Adipocyte (in vitro differentiated cells): ENCODE results near the gene HOTAIR.
A peak's percentile ranks its signal among the peaks of the same experiment; 100 is the strongest.

Source experiments
- DNase-seq: peaks from one replicate; pipeline ENCODE4 v3.0.0-alpha.2; 2015; ENCODE audit warnings: low read depth
- H3K27me3 ChIP-seq: replicated peaks from 2 replicates; pipeline ENCODE4 v1.7.0; 2013; ENCODE audit warnings: mild to moderate bottlenecking, low read length, moderate library complexity; ENCODE audit not compliant: control insufficient read depth, insufficient read depth
- H3K36me3 ChIP-seq: 2 replicates; pipeline ENCODE4 v1.7.0; 2013; ENCODE audit warnings: low read length, mild to moderate bottlenecking, moderate library complexity; ENCODE audit not compliant: control insufficient read depth, insufficient read depth, severe bottlenecking
- H3K4me1 ChIP-seq: 2 replicates; pipeline ENCODE4 v1.7.0; 2013; ENCODE audit warnings: mild to moderate bottlenecking, low read length, moderate library complexity; ENCODE audit not compliant: control insufficient read depth, insufficient read depth
- H3K4me3 ChIP-seq: 2 replicates; pipeline ENCODE4 v1.7.0; 2013; ENCODE audit warnings: mild to moderate bottlenecking, low read length, moderate library complexity
- H3K9ac ChIP-seq: 2 replicates; pipeline ENCODE4 v1.7.0; 2013; ENCODE audit warnings: mild to moderate bottlenecking, low read length, moderate library complexity
- H3K9me3 ChIP-seq: 2 replicates; pipeline ENCODE4 v1.7.0; 2013; ENCODE audit warnings: mild to moderate bottlenecking, low read length, moderate library complexity; ENCODE audit not compliant: control insufficient read depth

HOTAIR gene

GRCh38 chr12:54009171-54010052 lies 34.7 kb upstream of the HOTAIR start:
- peak; percentile 35 for DNase-seq
- peak overlapping the region; percentile 96 for H3K4me3 ChIP-seq
- H3K27me3 ChIP-seq, result no peaks in the 10 kb centered on the region
- peak overlapping the region; percentile 99 for H3K9ac ChIP-seq
- H3K36me3 ChIP-seq, result no peaks in the 10 kb centered on the region
- H3K9me3 ChIP-seq, result no peaks in the 10 kb centered on the region
- H3K4me1 ChIP-seq, result peaks cover 48% of the 10 kb centered on the region

GRCh38 chr12:54008260-54008552 lies 33.5 kb upstream of the HOTAIR start:
- Histone ChIP-seq H3K4me1 (peaks cover 47% of the 10 kb centered on the region), H3K27me3 (no peaks in the 10 kb centered on the region), H3K9me3 (no peaks in the 10 kb centered on the region), H3K9ac (peak overlapping the region; percentile 96), H3K4me3 (peak overlapping the region; percentile 86), H3K36me3 (no peaks in the 10 kb centered on the region)
- DNase-seq, result no peak

GRCh38 chr12:54007538-54008259 lies 32.9 kb upstream of the HOTAIR start:
- Histone ChIP-seq H3K36me3 (peaks cover 5% of the 10 kb centered on the region), H3K4me3 (peak overlapping the region; percentile 86), H3K27me3 (no peaks in the 10 kb centered on the region), H3K4me1 (peaks cover 46% of the 10 kb centered on the region), H3K9me3 (no peaks in the 10 kb centered on the region), H3K9ac (peak overlapping the region; percentile 96)
- DNase-seq, result no peak

DNA sequence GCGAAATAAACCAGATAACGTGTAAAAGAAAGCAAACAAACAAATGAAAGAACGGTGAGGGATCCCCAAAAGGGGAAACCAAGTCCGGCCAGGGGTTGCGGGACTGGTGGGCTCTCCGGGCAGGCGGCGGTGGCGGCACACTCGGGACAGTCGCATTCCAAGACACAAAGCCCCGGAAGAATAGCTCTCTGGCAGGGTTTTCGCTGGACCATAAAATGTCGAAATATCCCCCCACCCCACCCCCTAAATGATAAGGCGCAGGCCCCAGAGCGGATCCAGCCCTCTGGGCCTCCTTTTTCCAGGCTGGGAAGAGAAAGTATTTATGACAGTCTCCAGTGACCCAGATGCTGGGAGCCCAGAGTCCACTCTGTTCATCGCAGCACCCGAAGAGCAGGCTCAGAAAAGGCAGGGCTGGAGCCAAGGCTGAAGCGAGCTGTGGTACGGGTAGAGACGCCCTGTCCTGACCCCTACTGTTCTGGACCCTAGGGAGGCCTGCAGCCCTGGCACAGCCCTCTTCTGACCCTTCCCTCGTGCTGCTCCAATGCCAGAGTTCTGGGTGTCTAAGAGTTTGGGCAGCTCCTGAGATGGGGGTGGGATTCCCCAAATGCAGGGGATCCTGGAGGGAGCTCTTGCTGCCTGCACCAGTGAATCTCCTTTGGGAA lies 31.9 kb upstream of the HOTAIR start:
- Histone ChIP-seq H3K9me3 (no peaks in the 10 kb centered on the region), H3K27me3 (no peaks in the 10 kb centered on the region), H3K36me3 (peaks cover 6% of the 10 kb centered on the region), H3K4me3 (peak overlapping the region; percentile 86), H3K9ac (peak overlapping the region; percentile 96), H3K4me1 (peaks cover 48% of the 10 kb centered on the region)
- no peak for DNase-seq

- Histone ChIP-seq H3K36me3 (peaks cover 6% of the 10 kb centered on the region), H3K4me3 (peak overlapping the region; percentile 86), H3K9ac (peak overlapping the region; percentile 96), H3K9me3 (no peaks in the 10 kb centered on the region), H3K4me1 (peaks cover 51% of the 10 kb centered on the region), H3K27me3 (no peaks in the 10 kb centered on the region)
- peak; percentile 96 for DNase-seq
Measured at GRCh38 chr12:54005853-54006558, 31.3 kb upstream of the HOTAIR start.

GRCh38 chr12:54005531-54005852 lies 30.7 kb upstream of the HOTAIR start:
- Histone ChIP-seq H3K4me1 (peaks cover 53% of the 10 kb centered on the region), H3K9me3 (no peaks in the 10 kb centered on the region), H3K27me3 (no peaks in the 10 kb centered on the region), H3K36me3 (peaks cover 6% of the 10 kb centered on the region), H3K9ac (peak overlapping the region; percentile 96), H3K4me3 (peak overlapping the region; percentile 86)
- no peak for DNase-seq

DNA sequence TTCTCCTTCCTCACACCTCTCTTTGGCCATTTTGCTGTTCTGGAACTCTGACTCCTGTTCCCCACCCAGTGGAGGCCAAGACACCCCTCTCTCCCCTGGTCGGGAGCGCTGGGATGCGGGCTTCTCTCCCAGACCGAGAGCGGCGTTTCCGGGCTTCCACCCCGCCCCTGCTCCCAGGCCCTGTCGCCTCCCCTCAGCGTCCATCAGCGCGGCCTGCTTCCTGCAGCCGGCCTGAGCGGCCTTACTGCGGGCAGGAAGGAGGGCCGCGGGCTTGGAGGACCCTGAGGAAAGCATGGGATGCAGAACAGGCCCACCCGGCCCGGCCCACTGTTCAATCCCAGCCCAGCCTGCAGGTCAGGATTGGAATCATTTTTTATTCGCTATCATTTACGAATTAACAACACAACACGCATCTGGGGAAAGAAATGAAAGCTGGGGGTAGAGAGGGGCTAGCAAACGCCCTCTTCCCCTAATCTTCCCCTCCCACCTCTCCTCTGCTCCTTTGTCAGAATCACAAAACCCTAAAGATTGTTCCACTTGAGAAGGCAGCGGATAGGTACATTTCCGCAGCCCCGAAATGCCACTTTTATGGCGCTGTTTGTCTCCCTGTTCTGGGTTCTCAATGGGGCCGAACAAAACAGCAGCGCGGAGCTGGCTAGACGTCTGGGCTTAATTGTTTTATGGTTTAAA lies 30.2 kb upstream of the HOTAIR start:
- H3K36me3 ChIP-seq, result peaks cover 6% of the 10 kb centered on the region
- H3K27me3 ChIP-seq, result no peaks in the 10 kb centered on the region
- H3K4me3 ChIP-seq, result peak overlapping the region; percentile 86
- DNase-seq, result no peak
- H3K9ac ChIP-seq, result peak overlapping the region; percentile 96
- H3K4me1 ChIP-seq, result peaks cover 53% of the 10 kb centered on the region
- H3K9me3 ChIP-seq, result no peaks in the 10 kb centered on the region

GRCh38 chr12:54004063-54004840 lies 29.5 kb upstream of the HOTAIR start:
- Histone ChIP-seq H3K27me3 (no peaks in the 10 kb centered on the region), H3K4me1 (peaks cover 53% of the 10 kb centered on the region), H3K9me3 (no peaks in the 10 kb centered on the region), H3K36me3 (peaks cover 6% of the 10 kb centered on the region), H3K4me3 (peak overlapping the region; percentile 86), H3K9ac (peak overlapping the region; percentile 96)
- DNase-seq, result no peak

DNA sequence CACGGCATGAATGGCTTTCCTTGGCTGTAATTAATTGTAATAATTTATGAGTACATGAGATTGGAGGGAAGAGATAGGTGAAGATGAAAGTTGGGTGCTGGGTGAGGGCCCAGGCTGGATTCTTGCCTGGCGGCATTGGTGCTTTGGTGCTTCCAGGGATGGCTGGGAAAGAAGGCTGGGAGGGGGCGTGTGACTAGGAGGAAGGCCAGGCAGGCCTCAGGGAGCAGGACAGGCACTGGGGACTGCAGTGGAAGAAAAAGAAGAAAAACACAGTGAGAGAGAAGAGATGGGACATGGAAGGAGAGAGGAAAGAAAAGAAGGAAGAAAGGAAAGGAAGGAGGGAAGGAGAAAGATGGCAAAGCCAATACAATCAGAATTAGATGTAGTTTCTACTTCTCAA lies 28.9 kb upstream of the HOTAIR start:
- Histone ChIP-seq H3K27me3 (no peaks in the 10 kb centered on the region), H3K9me3 (no peaks in the 10 kb centered on the region)
- no peak for DNase-seq

DNA sequence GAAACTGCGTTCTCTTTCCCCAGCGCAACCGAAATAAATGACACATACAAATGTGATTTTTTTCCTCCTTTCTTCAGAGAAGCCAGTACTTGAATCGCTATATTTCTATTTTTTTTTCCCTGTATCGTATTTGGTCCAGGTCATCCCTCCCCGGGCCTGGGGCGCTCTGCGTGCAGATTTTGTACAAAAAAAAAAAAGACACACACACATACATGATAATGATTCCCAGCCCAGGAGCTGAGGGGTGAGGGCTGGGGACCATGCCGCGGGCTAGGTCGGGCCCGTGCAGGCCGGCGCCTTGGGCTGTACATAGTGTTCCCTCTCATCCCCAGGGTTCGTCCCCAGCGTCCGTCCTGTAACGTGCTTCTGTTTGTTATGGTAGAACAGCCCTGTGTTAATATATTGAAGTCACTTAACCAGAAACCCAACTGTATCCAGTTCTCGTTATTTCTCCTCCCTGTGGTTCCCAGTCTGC lies 28.2 kb upstream of the HOTAIR start:
- H3K9me3 ChIP-seq, result no peaks in the 10 kb centered on the region
- H3K36me3 ChIP-seq, result peaks cover 6% of the 10 kb centered on the region
- DNase-seq, result no peak
- H3K4me3 ChIP-seq, result peak overlapping the region; percentile 94
- no peaks in the 10 kb centered on the region for H3K27me3 ChIP-seq
- H3K9ac ChIP-seq, result peak overlapping the region; percentile 96
- peaks cover 60% of the 10 kb centered on the region for H3K4me1 ChIP-seq

More for the DNA sequence above, 28.9 kb upstream of the HOTAIR start:
- peak overlapping the region; percentile 86 for H3K4me3 ChIP-seq
- peak overlapping the region; percentile 96 for H3K9ac ChIP-seq
- H3K4me1 ChIP-seq, result peaks cover 59% of the 10 kb centered on the region
- peaks cover 6% of the 10 kb centered on the region for H3K36me3 ChIP-seq
